ENCODE measurements around the gene VANGL1. TPM values are rescaled to one million over a fixed set of nuclear protein-coding genes. Genes with fewer than 3 reads are reported as not detected.

VANGL1 gene
- total RNA-seq, 4 donors from 2014 or later: 4.1 to 7.2 (median 5.9) TPM

DNA sequence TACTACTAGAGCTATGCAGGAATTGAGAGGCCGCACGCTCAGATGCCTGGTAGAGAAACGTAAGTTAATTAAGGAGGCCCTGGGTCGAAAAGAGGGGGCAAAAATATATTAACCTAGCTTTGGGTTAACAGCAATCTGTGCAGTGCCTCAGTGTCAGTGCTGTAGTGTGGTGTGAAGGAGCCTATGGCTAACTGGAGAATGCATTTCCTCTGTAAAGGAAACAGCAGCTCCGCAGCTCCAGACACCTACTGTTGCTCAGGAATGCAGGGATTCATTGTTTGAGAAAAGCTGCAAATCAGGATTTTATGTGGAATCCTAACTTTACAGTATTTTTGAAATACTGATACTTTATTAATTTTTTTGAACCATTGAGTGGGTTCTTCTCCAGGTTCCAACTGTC lies 18.4 kb downstream of the VANGL1 start:
- TF ChIP-seq, protein P1, sequence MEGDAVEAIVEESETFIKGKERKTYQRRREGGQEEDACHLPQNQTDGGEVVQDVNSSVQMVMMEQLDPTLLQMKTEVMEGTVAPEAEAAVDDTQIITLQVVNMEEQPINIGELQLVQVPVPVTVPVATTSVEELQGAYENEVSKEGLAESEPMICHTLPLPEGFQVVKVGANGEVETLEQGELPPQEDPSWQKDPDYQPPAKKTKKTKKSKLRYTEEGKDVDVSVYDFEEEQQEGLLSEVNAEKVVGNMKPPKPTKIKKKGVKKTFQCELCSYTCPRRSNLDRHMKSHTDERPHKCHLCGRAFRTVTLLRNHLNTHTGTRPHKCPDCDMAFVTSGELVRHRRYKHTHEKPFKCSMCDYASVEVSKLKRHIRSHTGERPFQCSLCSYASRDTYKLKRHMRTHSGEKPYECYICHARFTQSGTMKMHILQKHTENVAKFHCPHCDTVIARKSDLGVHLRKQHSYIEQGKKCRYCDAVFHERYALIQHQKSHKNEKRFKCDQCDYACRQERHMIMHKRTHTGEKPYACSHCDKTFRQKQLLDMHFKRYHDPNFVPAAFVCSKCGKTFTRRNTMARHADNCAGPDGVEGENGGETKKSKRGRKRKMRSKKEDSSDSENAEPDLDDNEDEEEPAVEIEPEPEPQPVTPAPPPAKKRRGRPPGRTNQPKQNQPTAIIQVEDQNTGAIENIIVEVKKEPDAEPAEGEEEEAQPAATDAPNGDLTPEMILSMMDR (IDR thresholded peaks at IDR 0.05; ENCODE audit: low read depth): no peak

DNA sequence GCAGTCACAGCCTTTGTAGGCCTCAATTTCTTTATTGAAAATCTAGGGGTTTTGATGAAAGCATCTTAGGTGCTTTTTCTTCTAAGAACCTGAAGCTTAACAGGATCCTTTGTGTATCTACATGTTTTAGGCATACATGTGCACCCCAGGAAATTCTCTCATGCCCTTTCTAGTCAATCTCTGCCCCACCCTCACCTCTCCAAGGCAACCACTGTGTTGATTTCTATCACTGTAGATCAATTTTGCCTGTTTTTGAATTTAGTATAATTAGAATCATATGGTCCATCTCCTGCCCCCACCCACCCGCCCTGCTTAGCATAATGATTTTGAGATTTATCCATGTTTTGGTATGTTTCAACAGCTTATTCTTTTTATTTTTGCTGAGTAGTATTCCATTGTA lies 19.4 kb downstream of the VANGL1 start:
- TF ChIP-seq, protein P1 (IDR thresholded peaks at IDR 0.05; ENCODE audit: low read depth): no peak

DNA sequence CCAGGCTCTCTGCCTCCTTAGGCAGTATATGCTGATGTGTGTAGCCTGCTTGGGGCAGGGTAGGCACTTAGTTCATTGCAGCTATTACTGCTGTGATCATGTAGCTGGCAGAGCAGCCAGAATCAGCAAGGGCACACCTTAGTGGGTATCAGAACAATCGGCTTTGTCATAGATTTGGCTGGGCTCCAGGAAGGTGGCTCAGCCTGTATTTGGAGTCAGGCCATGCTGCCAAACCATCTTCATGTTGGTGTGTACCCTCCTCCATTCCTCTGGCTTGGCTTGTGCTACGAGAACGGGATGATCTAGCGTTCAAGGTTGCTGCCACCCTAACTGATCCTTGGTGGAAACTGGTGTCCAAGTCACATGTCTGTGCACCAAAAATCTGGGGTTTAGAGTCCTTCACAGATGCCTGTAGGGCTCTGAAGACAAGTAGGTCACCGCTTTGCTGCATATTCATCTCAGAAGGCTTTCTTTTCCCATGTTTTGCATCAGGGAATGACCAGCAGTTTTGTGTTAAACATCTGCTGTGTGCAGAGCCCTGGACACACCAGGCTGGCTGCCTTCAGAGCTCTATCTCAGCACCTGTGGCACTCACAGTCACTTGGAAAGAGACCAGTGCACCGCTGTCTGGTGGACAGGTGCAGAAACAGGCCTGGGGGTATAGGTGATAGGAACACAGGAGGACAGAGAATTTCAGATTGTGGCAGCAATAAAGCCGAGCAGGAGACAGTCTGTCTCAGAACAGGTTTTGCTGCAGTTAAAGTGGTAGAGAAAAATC lies 23.7 kb downstream of the VANGL1 start:
- TF ChIP-seq, protein P1 (IDR thresholded peaks at IDR 0.05; ENCODE audit: low read depth): no peak

DNA sequence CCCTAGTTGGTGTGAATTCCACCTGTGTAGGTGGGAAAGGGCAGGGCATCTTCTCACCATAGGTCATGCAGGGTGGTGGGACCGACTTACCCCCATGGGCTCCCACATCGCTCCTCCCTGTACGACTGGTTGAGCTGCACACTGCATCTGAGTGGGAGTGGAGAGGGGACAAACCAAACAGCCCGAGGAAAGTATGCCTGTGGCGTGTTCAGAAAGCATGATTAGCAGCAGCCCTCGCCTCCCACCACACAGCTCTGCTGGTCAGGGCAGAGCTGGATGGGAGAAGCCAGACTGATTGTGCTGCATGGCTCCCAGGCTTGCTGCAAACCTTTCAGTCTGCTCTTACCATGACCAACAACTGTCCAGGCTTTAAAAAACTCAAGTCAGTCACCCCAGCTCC lies 24.4 kb downstream of the VANGL1 start:
- TF ChIP-seq, protein P1 (IDR thresholded peaks at IDR 0.05; ENCODE audit: low read depth): no peak

DNA sequence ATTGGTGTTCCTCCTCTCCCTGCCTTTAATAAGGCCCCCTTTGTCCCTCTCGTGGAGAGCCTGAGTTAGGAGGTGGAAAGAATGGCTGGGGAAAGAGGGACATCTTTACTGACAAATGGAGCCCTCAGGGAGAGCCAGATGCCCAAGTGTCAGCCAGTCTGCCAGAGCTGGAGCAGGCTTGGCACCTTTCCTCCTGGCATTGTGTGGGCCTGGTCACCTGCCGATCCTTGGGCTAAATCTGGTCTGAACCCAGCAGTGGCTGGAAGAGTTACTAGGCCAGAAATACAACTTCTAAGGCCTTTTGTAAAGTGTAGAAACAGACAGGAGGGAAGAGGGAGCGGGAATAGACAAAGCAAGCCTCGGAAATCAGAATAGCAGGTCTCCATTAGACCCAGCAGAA lies 24.9 kb downstream of the VANGL1 start:
- TF ChIP-seq, protein P1 (IDR thresholded peaks at IDR 0.05; ENCODE audit: low read depth): no peak

DNA sequence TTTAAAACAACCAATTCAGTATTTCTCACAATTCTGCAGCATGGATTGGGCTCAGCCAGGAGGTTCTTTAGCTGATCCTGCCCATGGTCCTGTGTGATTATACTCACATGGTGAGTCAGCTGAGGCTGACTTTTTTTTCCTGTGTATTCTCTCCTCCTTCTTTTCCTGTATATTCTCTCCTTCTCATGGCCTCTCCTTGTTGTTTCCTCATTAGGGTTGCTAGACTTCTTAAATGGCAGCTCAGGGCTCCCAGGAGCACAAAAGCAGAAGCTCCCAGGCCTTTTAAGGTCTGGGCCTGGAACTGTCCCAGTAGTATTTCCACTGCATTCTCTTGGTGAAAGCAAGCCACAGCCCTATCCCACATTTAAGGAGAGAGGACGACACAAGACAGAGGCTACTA lies 26.8 kb downstream of the VANGL1 start:
- TF ChIP-seq, protein P1 (IDR thresholded peaks at IDR 0.05; ENCODE audit: low read depth): no peak

DNA sequence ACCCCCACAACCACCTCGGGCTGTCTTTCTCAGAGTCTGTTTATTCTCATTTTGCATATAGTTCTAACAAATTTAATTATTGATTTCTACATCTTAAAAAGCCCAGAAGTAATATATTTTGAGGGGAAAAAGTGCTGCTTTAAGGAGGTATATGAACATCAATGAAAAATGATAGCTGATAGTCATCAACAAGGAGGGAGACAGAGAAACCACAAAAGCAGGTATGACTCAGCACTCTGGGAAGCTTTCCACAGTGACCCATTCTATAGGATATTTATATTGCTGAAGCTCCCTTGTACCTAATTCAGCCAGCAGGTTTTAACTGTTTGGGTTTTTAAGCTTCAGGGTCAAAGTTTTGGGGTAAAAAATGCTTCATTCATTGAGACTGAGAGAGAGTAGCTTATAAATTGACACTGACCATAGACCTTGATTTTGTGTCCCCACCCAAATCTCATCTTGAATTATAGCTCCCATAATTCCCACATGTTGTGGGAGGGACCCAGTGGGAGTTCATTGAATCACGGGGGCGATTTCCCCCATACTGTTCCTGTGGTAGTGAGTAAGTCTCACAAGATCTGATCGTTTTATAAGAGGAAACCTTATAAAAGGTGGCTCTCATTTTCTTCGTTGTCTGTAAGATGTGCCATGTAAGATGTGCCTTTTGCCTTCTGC lies 27.4 kb downstream of the VANGL1 start:
- TF ChIP-seq, protein P1 (IDR thresholded peaks at IDR 0.05; ENCODE audit: low read depth): no peak

All from subcutaneous adipose tissue (tissue), 4 donors.